WERI-Rb-1 (cell line): ENCODE data around the gene ACAD9.
"Not testable (repeated sequence)": the region's sequence is repeated elsewhere in the genome, so short reads cannot be mapped to it uniquely, and the experiment has no call there.

Experiments
- DNase-seq: peaks from one replicate; pipeline ENCODE4 v3.0.0-alpha.2; 2020
- H3K27ac ChIP-seq: fragments of 250-450 bp; sonication (Bioruptor Pico); 2 replicates; pipeline ENCODE4 v1.5.1; 2020; ENCODE audit warnings: mild to moderate bottlenecking, moderate library complexity
- H3K27me3 ChIP-seq: fragments of 250-450 bp; sonication (Bioruptor Pico); 2 replicates; pipeline ENCODE4 v1.5.1; 2021; ENCODE audit warnings: mild to moderate bottlenecking, low read depth, moderate library complexity; ENCODE audit not compliant: insufficient read depth, severe bottlenecking
- H3K36me3 ChIP-seq: fragments of 250-450 bp; sonication (Bioruptor Pico); 2 replicates; pipeline ENCODE4 v1.5.1; 2020; ENCODE audit warnings: mild to moderate bottlenecking, moderate library complexity
- H3K4me3 ChIP-seq: 2 replicates; pipeline ENCODE4 v1.5.1; 2011; ENCODE audit warnings: low read depth, mild to moderate bottlenecking, control low read depth, low read length
- H3K9me3 ChIP-seq: fragments of 250-450 bp; sonication (Bioruptor Pico); 2 replicates; pipeline ENCODE4 v1.5.1; 2021; ENCODE audit warnings: mild to moderate bottlenecking, moderate library complexity; ENCODE audit not compliant: severe bottlenecking
- CTCF ChIP-seq: IDR thresholded peaks from 2 replicates; pipeline ENCODE4 v1.5.1; 2011; ENCODE audit warnings: low read depth, mild to moderate bottlenecking, control low read depth, inconsistent platforms, low read length

ACAD9 gene

GRCh38 chr3:128855569-128855968, 23.9 kb upstream of the ACAD9 start:
- no peak for TF ChIP-seq CTCF
- H3K27ac ChIP-seq: no peak overlapping the region

GRCh38 chr3:128858167-128858566, 21.3 kb upstream of the ACAD9 start:
- TF ChIP-seq CTCF: no peak
- no peak overlapping the region for H3K4me3 ChIP-seq
- H3K27ac ChIP-seq: no peak overlapping the region
- no peaks in the 10 kb centered on the region for H3K27me3 ChIP-seq
- DNase-seq: no peak
- H3K9me3 ChIP-seq: peaks cover 28% of the 10 kb centered on the region
- H3K36me3 ChIP-seq: no peaks in the 10 kb centered on the region

More at GRCh38 chr3:128855569-128855968, 23.9 kb upstream of the ACAD9 start:
- H3K9me3 ChIP-seq: peaks cover 27% of the 10 kb centered on the region
- H3K36me3 ChIP-seq: no peaks in the 10 kb centered on the region
- DNase-seq: no peak
- no peak overlapping the region for H3K4me3 ChIP-seq
- H3K27me3 ChIP-seq: no peaks in the 10 kb centered on the region

- no peak overlapping the region for H3K27ac ChIP-seq
- no peak overlapping the region for H3K4me3 ChIP-seq
- H3K9me3 ChIP-seq: peaks cover 23% of the 10 kb centered on the region
- no peak for DNase-seq
- TF ChIP-seq CTCF: no peak
- no peaks in the 10 kb centered on the region for H3K27me3 ChIP-seq
- no peaks in the 10 kb centered on the region for H3K36me3 ChIP-seq
Measured at GRCh38 chr3:128859630-128860029, 19.8 kb upstream of the ACAD9 start.

- Histone ChIP-seq H3K27ac (no peak overlapping the region), H3K36me3 (no peaks in the 10 kb centered on the region), H3K27me3 (no peaks in the 10 kb centered on the region), H3K4me3 (no peak overlapping the region), H3K9me3 (peaks cover 20% of the 10 kb centered on the region)
- no peak for DNase-seq
- no peak for TF ChIP-seq CTCF
Measured at GRCh38 chr3:128861491-128861890, 17.9 kb upstream of the ACAD9 start.

GRCh38 chr3:128863560-128863959, 15.9 kb upstream of the ACAD9 start:
- Histone ChIP-seq H3K4me3 (no peak overlapping the region), H3K27me3 (no peaks in the 10 kb centered on the region), H3K9me3 (peaks cover 20% of the 10 kb centered on the region), H3K36me3 (no peaks in the 10 kb centered on the region), H3K27ac (no peak overlapping the region)
- peak; percentile 52 for TF ChIP-seq CTCF
- no peak for DNase-seq

GRCh38 chr3:128864351-128864811, 15.0 kb upstream of the ACAD9 start:
- H3K36me3 ChIP-seq: no peaks in the 10 kb centered on the region
- TF ChIP-seq CTCF: no peak
- peaks cover 12% of the 10 kb centered on the region for H3K9me3 ChIP-seq
- H3K4me3 ChIP-seq: no peak overlapping the region
- DNase-seq: no peak
- H3K27me3 ChIP-seq: no peaks in the 10 kb centered on the region
- no peak overlapping the region for H3K27ac ChIP-seq

- H3K27me3 ChIP-seq, H3K4me3 ChIP-seq, H3K9me3 ChIP-seq, H3K27ac ChIP-seq, H3K36me3 ChIP-seq: not testable (repeated sequence)
- peak; percentile 72 for DNase-seq
Measured at GRCh38 chr3:128864849-128865804, 14.3 kb upstream of the ACAD9 start.
